DND-41 (cell line): ENCODE measurements around the gene CRTC3.
"Not testable (repeated sequence)": the region's sequence is repeated elsewhere in the genome, so short reads cannot be mapped to it uniquely, and the experiment has no call there.

Experiments used
- ATAC-seq: fragments of 200-7000 bp; cut with Tn5 transposase; 3 replicates; pipeline ENCODE4 v1.9.1; 2021; ENCODE audit warnings: low read depth; ENCODE audit not compliant: insufficient read depth
- DNase-seq: peaks from one replicate; pipeline ENCODE4 v3.0.0-alpha.2; 2020
- H2AFZ ChIP-seq: 2 replicates; pipeline ENCODE4 v1.6.0; 2012; ENCODE audit warnings: low read depth, low read length
- H3K27ac ChIP-seq: 2 replicates; pipeline ENCODE4 v1.5.1; 2012; ENCODE audit warnings: low read length, inconsistent platforms
- H3K27me3 ChIP-seq: fragments of 200-600 bp; sonication (generic); 2 replicates; pipeline ENCODE4 v1.6.0; 2012; ENCODE audit warnings: low read length, mild to moderate bottlenecking, inconsistent platforms; ENCODE audit not compliant: insufficient read depth, poor library complexity
- H3K36me3 ChIP-seq: 2 replicates; pipeline ENCODE4 v1.5.1; 2012; ENCODE audit warnings: low read length, inconsistent platforms; ENCODE audit not compliant: insufficient read depth
- H3K4me1 ChIP-seq: 2 replicates; pipeline ENCODE4 v1.5.1; 2012; ENCODE audit warnings: mild to moderate bottlenecking, low read length; ENCODE audit not compliant: insufficient read depth
- H3K4me2 ChIP-seq: 2 replicates; pipeline ENCODE4 v1.6.0; 2012; ENCODE audit warnings: mild to moderate bottlenecking, moderate library complexity, low read length, inconsistent platforms; ENCODE audit not compliant: insufficient read depth
- H3K4me3 ChIP-seq, 2 experiments: fragments of 200-600 bp in 1 of 2; shearing (Covaris generic) in 1 of 2; 2 replicates each; pipeline ENCODE4 v1.5.1; 2012 to 2016; ENCODE audit warnings: inconsistent platforms in 2 of 2, low read length in 2 of 2, mild to moderate bottlenecking in 2 of 2, low read depth in 1 of 2, moderate library complexity in 1 of 2
- H3K79me2 ChIP-seq: 2 replicates; pipeline ENCODE4 v1.6.0; 2012; ENCODE audit warnings: low read length, inconsistent platforms; ENCODE audit not compliant: insufficient read depth
- H3K9ac ChIP-seq: 2 replicates; pipeline ENCODE4 v1.6.0; 2012; ENCODE audit warnings: low read depth, mild to moderate bottlenecking, inconsistent platforms, low read length, moderate library complexity
- H3K9me3 ChIP-seq: 2 replicates; pipeline ENCODE4 v1.5.1; 2012; ENCODE audit warnings: low read length, moderate library complexity, mild to moderate bottlenecking, inconsistent platforms; ENCODE audit not compliant: insufficient read depth, severe bottlenecking
- H4K20me1 ChIP-seq: 2 replicates; pipeline ENCODE4 v1.6.0; 2012; ENCODE audit warnings: low read length; ENCODE audit not compliant: insufficient read depth
- CTCF ChIP-seq: IDR thresholded peaks from 2 replicates; pipeline ENCODE4 v1.5.1; 2012; ENCODE audit warnings: borderline replicate concordance, low read length, moderate library complexity, mild to moderate bottlenecking; ENCODE audit not compliant: poor library complexity, severe bottlenecking; ENCODE audit errors: extremely low read depth
- EZH2 ChIP-seq: IDR thresholded peaks from 3 replicates; pipeline ENCODE4 v1.6.1; 2012; ENCODE audit warnings: borderline replicate concordance, low read depth, mild to moderate bottlenecking, moderate library complexity, low read length, inconsistent platforms; ENCODE audit not compliant: severe bottlenecking

CRTC3 gene

GRCh38 chr15:90650117-90650955 is 120.6 kb downstream of the CRTC3 start:
- no peaks in the 10 kb centered on the region for H3K79me2 ChIP-seq
- H3K4me2 ChIP-seq, result no peak overlapping the region
- H3K9me3 ChIP-seq, result no peaks in the 10 kb centered on the region
- peaks cover 22% of the 10 kb centered on the region for H3K4me1 ChIP-seq
- no peak overlapping the region for H3K4me3 ChIP-seq
- no peak overlapping the region for H2AFZ ChIP-seq
- H3K27ac ChIP-seq, result no peak overlapping the region
- no peak for DNase-seq
- H3K9ac ChIP-seq, result no peak overlapping the region
- TF ChIP-seq CTCF, result peak; percentile 34
- TF ChIP-seq EZH2, result no peak
- no peaks in the 10 kb centered on the region for H3K27me3 ChIP-seq
- ATAC-seq, result no peak
- no peaks in the 10 kb centered on the region for H3K36me3 ChIP-seq
- H4K20me1 ChIP-seq, result peaks cover 9% of the 10 kb centered on the region; the same call in 1 of the 2 replicates

GRCh38 chr15:90650956-90651689 is 121.4 kb downstream of the CRTC3 start:
- Histone ChIP-seq H3K9ac (no peak overlapping the region), H3K36me3 (no peaks in the 10 kb centered on the region), H3K4me1 (peaks cover 22% of the 10 kb centered on the region), H3K27me3 (no peaks in the 10 kb centered on the region), H3K4me3 (no peak overlapping the region), H3K9me3 (no peaks in the 10 kb centered on the region), H3K27ac (no peak overlapping the region), H4K20me1 (peaks cover 9% of the 10 kb centered on the region; the same call in 1 of the 2 replicates), H2AFZ (no peak overlapping the region), H3K4me2 (no peak overlapping the region), H3K79me2 (no peaks in the 10 kb centered on the region)
- no peak for TF ChIP-seq EZH2
- DNase-seq (no peak), ATAC-seq (no peak)

GRCh38 chr15:90654233-90655136 is 124.8 kb downstream of the CRTC3 start:
- H3K27me3 ChIP-seq, result peaks cover 11% of the 10 kb centered on the region
- H3K79me2 ChIP-seq, result no peaks in the 10 kb centered on the region
- DNase-seq (no peak), ATAC-seq (no peak)
- H3K4me3 ChIP-seq, result no peak overlapping the region
- peaks cover 16% of the 10 kb centered on the region for H4K20me1 ChIP-seq
- no peak overlapping the region for H2AFZ ChIP-seq
- no peaks in the 10 kb centered on the region for H3K36me3 ChIP-seq
- no peak overlapping the region for H3K4me2 ChIP-seq
- no peaks in the 10 kb centered on the region for H3K9me3 ChIP-seq
- TF ChIP-seq CTCF (no peak), EZH2 (no peak)
- H3K4me1 ChIP-seq, result peaks cover 26% of the 10 kb centered on the region
- H3K9ac ChIP-seq, result no peak overlapping the region
- H3K27ac ChIP-seq, result no peak overlapping the region

- Histone ChIP-seq H4K20me1 (peaks cover 40% of the 10 kb centered on the region), H3K27me3 (peaks cover 27% of the 10 kb centered on the region), H3K4me3 (peak overlapping the region in 1 of 2 experiments; percentile 27; a peak in 1 of 4 replicates), H3K4me2 (peak overlapping the region; percentile 54), H3K4me1 (peaks cover 43% of the 10 kb centered on the region)
- H3K79me2 ChIP-seq, H3K9ac ChIP-seq, H2AFZ ChIP-seq, H3K27ac ChIP-seq, H3K36me3 ChIP-seq, H3K9me3 ChIP-seq: not testable (repeated sequence)
- DNase-seq, result peak; percentile 80
- ATAC-seq, result peak; percentile 72
Observed at GRCh38 chr15:90657520-90658172, 127.9 kb downstream of the CRTC3 start.
